Activated naive CD8-positive, alpha-beta T cell treated with anti-CD3 and anti-CD28 coated beads, Interleukin-2, amount 50 U/mL, for 24 hours (primary cell): Measurements from ENCODE around the gene R3HDM1.

Experiments
- ATAC-seq: fragments of 150-1000 bp; cut with Tn5 transposase; one replicate; pipeline ENCODE4 v1.10.0; 2021
- DNase-seq: peaks from one replicate; pipeline ENCODE4 v3.0.0; 2021
- H3K27ac Mint-ChIP-seq: one replicate; pipeline ENCODE4 v1.8.0; 2021; ENCODE audit warnings: mild to moderate bottlenecking, mixed read lengths
- H3K27me3 Mint-ChIP-seq: one replicate; pipeline ENCODE4 v1.8.0; 2021; ENCODE audit warnings: mixed read lengths
- H3K36me3 Mint-ChIP-seq: one replicate; pipeline ENCODE4 v1.8.0; 2021; ENCODE audit warnings: low read depth, mixed read lengths
- H3K4me1 Mint-ChIP-seq: one replicate; pipeline ENCODE4 v1.8.0; 2021; ENCODE audit warnings: mixed read lengths
- H3K4me3 Mint-ChIP-seq: one replicate; pipeline ENCODE4 v1.8.0; 2021; ENCODE audit warnings: mild to moderate bottlenecking, moderate library complexity, mixed read lengths
- H3K9me3 Mint-ChIP-seq: one replicate; pipeline ENCODE4 v1.8.0; 2021; ENCODE audit warnings: mixed read lengths

The R3HDM1 gene

DNA sequence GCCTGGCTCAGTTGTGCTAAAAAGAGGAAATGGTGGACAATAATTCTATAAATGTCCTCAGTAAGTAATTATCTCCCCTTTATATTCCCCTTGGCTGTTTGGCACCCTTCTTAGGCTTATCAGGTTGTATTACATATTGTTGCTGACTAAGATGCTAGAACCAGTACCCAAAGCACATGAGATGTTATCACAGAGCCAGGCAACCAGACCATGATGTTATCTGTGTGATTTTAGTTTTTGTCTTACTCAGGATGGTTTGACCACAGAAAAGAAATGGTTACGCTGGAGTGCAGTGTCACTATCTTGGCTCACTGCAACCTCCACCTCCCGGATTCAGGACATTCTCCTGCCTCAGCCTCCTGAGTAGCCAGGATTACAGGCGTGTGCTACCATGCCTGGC is 15.2 kb downstream of the R3HDM1 start:
- H3K27ac Mint-ChIP-seq: no peak overlapping the region

DNA sequence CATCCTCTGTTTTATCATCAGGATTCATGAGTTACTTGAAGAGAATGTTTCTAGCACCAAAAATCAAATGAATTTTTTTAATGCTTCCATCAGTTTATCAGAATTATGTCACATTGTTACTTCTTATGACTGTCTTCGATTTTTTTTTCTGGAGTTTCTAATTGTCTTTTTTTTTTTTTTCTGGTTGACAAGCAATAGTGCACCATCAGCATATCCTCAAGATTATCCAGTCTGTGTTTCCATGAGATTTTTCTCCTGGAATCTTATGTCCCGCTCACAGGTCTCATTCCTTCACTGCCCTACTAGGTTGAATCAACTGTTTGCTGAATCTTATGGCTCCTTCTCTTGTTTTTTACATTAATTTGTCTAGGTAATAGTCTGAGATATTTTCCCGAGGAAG is 16.0 kb downstream of the R3HDM1 start:
- H3K9me3 Mint-ChIP-seq: no peaks in the 10 kb centered on the region
- H3K36me3 Mint-ChIP-seq: peaks cover 9% of the 10 kb centered on the region
- ATAC-seq: no peak
- H3K4me1 Mint-ChIP-seq: peaks cover 21% of the 10 kb centered on the region
- DNase-seq: no peak
- no peak overlapping the region for H3K4me3 Mint-ChIP-seq
- no peaks in the 10 kb centered on the region for H3K27me3 Mint-ChIP-seq
- no peak overlapping the region for H3K27ac Mint-ChIP-seq

More for the DNA sequence above, 15.2 kb downstream of the R3HDM1 start:
- Mint-ChIP-seq H3K36me3 (peaks cover 9% of the 10 kb centered on the region), H3K4me1 (peaks cover 22% of the 10 kb centered on the region), H3K9me3 (no peaks in the 10 kb centered on the region), H3K27me3 (no peaks in the 10 kb centered on the region), H3K4me3 (no peak overlapping the region)
- DNase-seq (no peak), ATAC-seq (peak; percentile 80)

- Mint-ChIP-seq H3K9me3 (no peaks in the 10 kb centered on the region), H3K27ac (no peak overlapping the region), H3K4me1 (peaks cover 5% of the 10 kb centered on the region), H3K4me3 (no peak overlapping the region), H3K36me3 (peaks cover 6% of the 10 kb centered on the region), H3K27me3 (no peaks in the 10 kb centered on the region)
- ATAC-seq: no peak
- DNase-seq: no peak
Observed at GRCh38 chr2:135551356-135551755, 20.1 kb downstream of the R3HDM1 start.

- peaks cover 3% of the 10 kb centered on the region for H3K36me3 Mint-ChIP-seq
- DNase-seq (no peak), ATAC-seq (no peak)
- H3K27me3 Mint-ChIP-seq: no peaks in the 10 kb centered on the region
- peaks cover 2% of the 10 kb centered on the region for H3K4me1 Mint-ChIP-seq
- no peak overlapping the region for H3K4me3 Mint-ChIP-seq
- H3K27ac Mint-ChIP-seq: no peak overlapping the region
- H3K9me3 Mint-ChIP-seq: no peaks in the 10 kb centered on the region
Observed at GRCh38 chr2:135552887-135553286, 21.6 kb downstream of the R3HDM1 start.

DNA sequence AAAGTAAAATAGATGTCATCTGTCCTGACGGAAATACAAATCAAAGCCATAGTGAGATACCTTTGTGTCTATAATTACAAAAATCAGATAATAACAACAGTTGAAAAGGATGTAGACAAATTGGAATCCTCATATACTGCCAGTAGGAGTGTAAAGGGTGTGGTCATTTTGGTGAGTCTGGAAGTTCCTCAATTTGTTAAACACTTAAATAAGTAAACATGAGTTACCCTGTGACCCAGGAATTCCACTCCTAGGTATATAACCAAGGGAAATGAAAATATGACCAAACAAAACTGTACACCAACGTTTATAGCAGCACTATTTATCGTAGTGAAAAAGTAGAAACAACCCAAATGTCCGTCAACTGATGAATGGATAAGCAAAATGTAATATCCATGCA is 24.0 kb downstream of the R3HDM1 start:
- peaks cover 6% of the 10 kb centered on the region for H3K4me1 Mint-ChIP-seq
- H3K27ac Mint-ChIP-seq: no peak overlapping the region
- ATAC-seq: no peak

DNA sequence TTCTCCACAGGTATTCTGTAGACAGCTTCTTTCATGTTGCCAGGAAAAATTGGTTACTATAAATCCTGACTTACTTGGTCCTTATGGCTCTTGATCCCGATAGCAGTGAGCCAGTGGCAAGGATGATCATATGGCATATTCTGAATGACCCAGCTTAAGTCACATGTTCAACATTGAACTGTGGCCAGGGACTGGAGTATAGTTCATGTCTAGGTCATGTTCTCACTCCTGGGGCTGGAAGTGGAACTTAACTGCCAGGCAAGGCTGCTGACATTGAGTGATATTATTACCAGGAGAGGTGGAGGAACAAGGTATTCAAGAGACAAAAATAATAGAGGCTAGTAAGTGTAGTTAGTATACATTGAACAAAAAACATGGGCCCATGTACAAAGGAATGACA is 26.2 kb downstream of the R3HDM1 start:
- Mint-ChIP-seq H3K9me3 (no peaks in the 10 kb centered on the region), H3K27me3 (no peaks in the 10 kb centered on the region), H3K36me3 (peaks cover 10% of the 10 kb centered on the region), H3K27ac (no peak overlapping the region), H3K4me3 (no peak overlapping the region), H3K4me1 (peaks cover 6% of the 10 kb centered on the region)
- ATAC-seq: no peak
- DNase-seq: no peak

More for the DNA sequence above, 24.0 kb downstream of the R3HDM1 start:
- Mint-ChIP-seq H3K4me3 (no peak overlapping the region), H3K27me3 (no peaks in the 10 kb centered on the region), H3K36me3 (peaks cover 7% of the 10 kb centered on the region), H3K9me3 (no peaks in the 10 kb centered on the region)
- no peak for DNase-seq

GRCh38 chr2:135561925-135562324 is 30.6 kb downstream of the R3HDM1 start:
- DNase-seq (no peak), ATAC-seq (no peak)
- H3K4me3 Mint-ChIP-seq: no peak overlapping the region
- H3K4me1 Mint-ChIP-seq: peaks cover 17% of the 10 kb centered on the region
- H3K36me3 Mint-ChIP-seq: peaks cover 17% of the 10 kb centered on the region
- no peaks in the 10 kb centered on the region for H3K27me3 Mint-ChIP-seq
- H3K9me3 Mint-ChIP-seq: no peaks in the 10 kb centered on the region
- H3K27ac Mint-ChIP-seq: no peak overlapping the region

GRCh38 chr2:135563793-135564192 is 32.5 kb downstream of the R3HDM1 start:
- peaks cover 14% of the 10 kb centered on the region for H3K4me1 Mint-ChIP-seq
- no peak overlapping the region for H3K4me3 Mint-ChIP-seq
- H3K9me3 Mint-ChIP-seq: no peaks in the 10 kb centered on the region
- peaks cover 17% of the 10 kb centered on the region for H3K36me3 Mint-ChIP-seq
- DNase-seq: peak; percentile 5
- H3K27ac Mint-ChIP-seq: no peak overlapping the region
- peak; percentile 72 for ATAC-seq
- H3K27me3 Mint-ChIP-seq: no peaks in the 10 kb centered on the region

- no peak overlapping the region for H3K4me3 Mint-ChIP-seq
- H3K4me1 Mint-ChIP-seq: no peaks in the 10 kb centered on the region
- no peaks in the 10 kb centered on the region for H3K27me3 Mint-ChIP-seq
Observed at GRCh38 chr2:135570884-135571283, 39.6 kb downstream of the R3HDM1 start.

DNA sequence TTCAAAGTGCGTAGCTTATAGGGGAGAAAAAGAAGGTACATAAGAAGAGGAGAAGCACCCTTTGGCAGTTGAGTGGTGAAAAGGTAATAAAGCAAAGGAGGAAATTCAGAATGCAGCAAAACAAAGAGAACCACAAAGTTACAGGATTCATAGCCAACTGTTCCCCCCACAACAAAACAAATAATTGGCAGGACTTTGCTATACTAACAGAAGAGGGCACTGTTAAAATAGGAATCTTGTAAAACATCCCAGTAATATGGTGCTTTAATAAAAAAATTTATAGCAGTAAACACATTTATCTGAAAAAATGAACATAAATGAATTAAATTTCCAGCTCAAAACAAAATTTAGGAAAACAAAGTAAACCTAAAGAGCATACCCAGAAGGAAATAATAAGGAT is 42.3 kb downstream of the R3HDM1 start:
- DNase-seq (no peak), ATAC-seq (no peak)
- Mint-ChIP-seq H3K9me3 (no peaks in the 10 kb centered on the region), H3K4me1 (peaks cover 5% of the 10 kb centered on the region), H3K27ac (no peak overlapping the region), H3K4me3 (no peak overlapping the region), H3K27me3 (no peaks in the 10 kb centered on the region), H3K36me3 (no peaks in the 10 kb centered on the region)

More at GRCh38 chr2:135570884-135571283, 39.6 kb downstream of the R3HDM1 start:
- Mint-ChIP-seq H3K36me3 (no peaks in the 10 kb centered on the region), H3K9me3 (no peaks in the 10 kb centered on the region), H3K27ac (no peak overlapping the region)
- ATAC-seq: no peak
- no peak for DNase-seq

- ATAC-seq (no peak), DNase-seq (no peak)
- no peaks in the 10 kb centered on the region for H3K27me3 Mint-ChIP-seq
- no peak overlapping the region for H3K4me3 Mint-ChIP-seq
- no peaks in the 10 kb centered on the region for H3K9me3 Mint-ChIP-seq
- no peak overlapping the region for H3K27ac Mint-ChIP-seq
- peaks cover 4% of the 10 kb centered on the region for H3K36me3 Mint-ChIP-seq
- H3K4me1 Mint-ChIP-seq: peaks cover 8% of the 10 kb centered on the region
Observed at GRCh38 chr2:135581282-135581681, 50.0 kb downstream of the R3HDM1 start.

- H3K36me3 Mint-ChIP-seq: peaks cover 4% of the 10 kb centered on the region
- no peak for DNase-seq
- no peak overlapping the region for H3K27ac Mint-ChIP-seq
- peaks cover 11% of the 10 kb centered on the region for H3K4me1 Mint-ChIP-seq
- ATAC-seq: no peak
- H3K9me3 Mint-ChIP-seq: no peaks in the 10 kb centered on the region
- H3K27me3 Mint-ChIP-seq: no peaks in the 10 kb centered on the region
- no peak overlapping the region for H3K4me3 Mint-ChIP-seq
Observed at GRCh38 chr2:135582383-135582782, 51.1 kb downstream of the R3HDM1 start.

GRCh38 chr2:135585586-135585985 is 54.3 kb downstream of the R3HDM1 start:
- Mint-ChIP-seq H3K36me3 (no peaks in the 10 kb centered on the region), H3K27me3 (no peaks in the 10 kb centered on the region), H3K9me3 (no peaks in the 10 kb centered on the region), H3K4me1 (peaks cover 18% of the 10 kb centered on the region), H3K27ac (no peak overlapping the region), H3K4me3 (no peak overlapping the region)
- DNase-seq (no peak), ATAC-seq (no peak)

DNA sequence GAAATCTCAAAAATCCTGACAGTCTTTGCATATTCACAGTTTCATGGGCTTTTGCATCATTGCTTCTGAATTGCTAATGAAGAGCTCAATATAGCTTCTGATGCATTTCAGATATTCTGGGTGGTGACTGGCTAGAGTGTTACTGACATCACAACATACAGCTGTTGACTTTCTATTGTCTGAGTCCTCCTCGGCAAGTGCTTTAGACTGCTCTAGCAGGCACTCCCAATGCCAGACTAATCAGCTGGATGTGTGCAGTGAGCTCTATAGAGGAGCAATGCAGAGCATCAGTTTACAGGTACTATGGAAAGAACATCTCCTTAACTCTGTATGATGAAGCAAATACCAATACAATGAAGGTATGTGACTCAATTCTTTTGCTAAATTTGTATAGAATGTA is 54.9 kb downstream of the R3HDM1 start:
- no peak for ATAC-seq
- peaks cover 24% of the 10 kb centered on the region for H3K4me1 Mint-ChIP-seq
- no peak overlapping the region for H3K4me3 Mint-ChIP-seq
- peaks cover 3% of the 10 kb centered on the region for H3K36me3 Mint-ChIP-seq
- H3K27me3 Mint-ChIP-seq: no peaks in the 10 kb centered on the region
- no peak overlapping the region for H3K27ac Mint-ChIP-seq
- no peaks in the 10 kb centered on the region for H3K9me3 Mint-ChIP-seq
- no peak for DNase-seq

DNA sequence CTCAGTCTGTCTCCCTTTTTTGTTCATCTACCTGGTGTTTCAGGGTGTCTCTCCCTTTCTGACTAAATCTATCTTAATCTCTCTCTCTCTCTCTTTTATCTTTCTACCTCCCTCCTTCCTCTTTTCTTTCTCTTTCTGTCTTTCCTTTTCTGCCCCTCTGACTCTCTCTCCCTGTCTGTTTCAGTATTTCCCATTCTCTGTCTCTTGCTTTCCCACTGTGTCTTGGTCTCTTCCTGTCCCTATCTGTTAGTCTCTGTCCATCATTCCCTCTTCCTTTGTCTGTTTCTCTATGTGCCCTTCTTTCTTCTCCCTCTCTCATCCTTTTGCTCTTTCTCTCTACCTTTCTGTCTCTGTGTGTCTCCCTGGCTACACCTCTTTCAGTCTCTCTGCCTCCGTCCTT is 56.7 kb downstream of the R3HDM1 start:
- Mint-ChIP-seq H3K27me3 (no peaks in the 10 kb centered on the region), H3K9me3 (peaks cover 12% of the 10 kb centered on the region), H3K36me3 (peaks cover 16% of the 10 kb centered on the region), H3K4me1 (peaks cover 27% of the 10 kb centered on the region), H3K27ac (no peak overlapping the region), H3K4me3 (no peak overlapping the region)
- ATAC-seq (no peak), DNase-seq (no peak)

DNA sequence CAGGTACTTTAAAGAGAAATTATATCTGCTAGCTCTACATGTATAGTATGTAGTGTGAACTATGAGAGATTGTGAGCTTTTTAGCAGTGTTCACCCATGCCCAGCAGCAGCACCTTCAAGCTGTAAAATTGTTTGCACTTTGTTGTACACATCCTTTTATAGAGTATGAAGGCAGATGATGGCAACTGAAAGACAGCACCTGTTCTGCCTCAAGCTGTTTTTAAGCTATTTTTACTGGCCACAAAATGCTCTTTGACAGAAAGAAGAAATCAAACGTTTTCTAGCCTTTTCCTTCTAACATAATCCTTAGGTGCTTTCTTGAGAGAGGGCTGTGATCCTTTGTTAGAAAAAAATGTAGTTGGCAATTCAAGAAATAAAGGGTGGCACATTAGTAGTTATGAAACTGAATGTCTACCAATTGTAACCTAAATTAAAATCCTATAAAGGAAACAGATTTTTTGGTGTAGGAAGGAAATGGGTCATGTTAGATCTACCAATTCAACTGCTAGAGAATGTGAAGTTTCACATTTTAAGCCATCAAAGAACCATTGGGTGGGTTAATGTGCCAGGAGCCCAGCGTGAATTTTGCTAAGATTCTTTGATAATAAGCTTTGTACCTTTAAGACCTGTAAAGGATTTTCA is 59.5 kb downstream of the R3HDM1 start:
- Mint-ChIP-seq H3K36me3 (peaks cover 22% of the 10 kb centered on the region), H3K9me3 (peaks cover 12% of the 10 kb centered on the region), H3K27me3 (no peaks in the 10 kb centered on the region), H3K4me1 (peaks cover 27% of the 10 kb centered on the region), H3K27ac (no peak overlapping the region), H3K4me3 (no peak overlapping the region)
- DNase-seq (no peak), ATAC-seq (no peak)
